ENCODE measurements around the gene ATP8B4.

DNA sequence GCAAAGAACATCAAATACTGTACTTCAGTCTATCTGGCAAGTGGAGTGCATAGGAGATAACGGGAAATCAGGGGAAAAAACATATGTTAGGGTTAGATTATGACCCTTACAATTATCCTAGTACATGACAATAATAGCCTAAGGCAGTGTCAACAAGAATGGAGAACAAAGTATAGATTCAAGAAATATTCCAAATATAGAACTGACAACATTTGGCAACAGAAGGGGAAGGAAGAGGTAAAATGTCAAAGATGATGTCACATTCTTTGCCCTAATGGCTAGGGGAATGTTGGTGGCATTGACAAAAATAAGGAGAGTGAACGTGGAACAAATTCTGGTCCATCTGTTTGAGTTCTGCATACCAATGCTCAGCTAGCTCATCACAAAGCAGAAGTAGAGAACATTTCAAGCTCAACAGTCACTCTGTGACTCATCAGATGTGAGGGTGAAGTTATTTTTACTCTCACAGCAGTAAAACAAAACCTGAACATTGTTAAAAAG, 15.5 kb upstream of the ATP8B4 start:
- TF ChIP-seq, protein P1, sequence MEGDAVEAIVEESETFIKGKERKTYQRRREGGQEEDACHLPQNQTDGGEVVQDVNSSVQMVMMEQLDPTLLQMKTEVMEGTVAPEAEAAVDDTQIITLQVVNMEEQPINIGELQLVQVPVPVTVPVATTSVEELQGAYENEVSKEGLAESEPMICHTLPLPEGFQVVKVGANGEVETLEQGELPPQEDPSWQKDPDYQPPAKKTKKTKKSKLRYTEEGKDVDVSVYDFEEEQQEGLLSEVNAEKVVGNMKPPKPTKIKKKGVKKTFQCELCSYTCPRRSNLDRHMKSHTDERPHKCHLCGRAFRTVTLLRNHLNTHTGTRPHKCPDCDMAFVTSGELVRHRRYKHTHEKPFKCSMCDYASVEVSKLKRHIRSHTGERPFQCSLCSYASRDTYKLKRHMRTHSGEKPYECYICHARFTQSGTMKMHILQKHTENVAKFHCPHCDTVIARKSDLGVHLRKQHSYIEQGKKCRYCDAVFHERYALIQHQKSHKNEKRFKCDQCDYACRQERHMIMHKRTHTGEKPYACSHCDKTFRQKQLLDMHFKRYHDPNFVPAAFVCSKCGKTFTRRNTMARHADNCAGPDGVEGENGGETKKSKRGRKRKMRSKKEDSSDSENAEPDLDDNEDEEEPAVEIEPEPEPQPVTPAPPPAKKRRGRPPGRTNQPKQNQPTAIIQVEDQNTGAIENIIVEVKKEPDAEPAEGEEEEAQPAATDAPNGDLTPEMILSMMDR (IDR thresholded peaks at IDR 0.05; ENCODE audit: low read depth, low read length, missing input control), result no peak
- TF ChIP-seq GABPA (IDR thresholded peaks at IDR 0.05 in 1 of 2, conservative IDR thresholded peaks at IDR 0.05 in 1 of 2), result no peak

All from liver (tissue), 3 donors.